DMS153 (cell line): ENCODE measurements around the gene LNX2.

Experiments used
- DNase-seq: peaks from one replicate; lab custom pipeline; 2025; lab: John Stamatoyannopoulos, UW

LNX2 gene

DNA sequence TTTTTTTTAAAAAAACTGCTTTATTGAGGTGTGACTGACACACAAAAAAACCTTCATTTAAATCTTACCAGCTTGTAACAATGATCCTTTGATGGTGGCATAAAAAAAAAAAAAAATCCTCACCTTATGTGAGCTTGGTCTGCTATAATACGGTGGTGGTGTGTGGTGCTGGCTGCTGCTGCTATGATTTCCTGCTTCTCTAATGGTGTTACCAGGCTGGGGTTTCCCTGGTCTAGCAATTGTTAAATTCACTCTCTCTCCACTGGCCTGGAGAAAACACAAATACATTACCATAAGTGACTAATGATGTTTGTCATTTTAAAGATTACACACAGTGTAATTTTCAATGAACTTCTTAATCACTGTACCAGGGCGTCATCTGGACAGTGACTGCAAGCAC lies 60.6 kb downstream of the LNX2 start:
- DNase-seq: no peak

DNA sequence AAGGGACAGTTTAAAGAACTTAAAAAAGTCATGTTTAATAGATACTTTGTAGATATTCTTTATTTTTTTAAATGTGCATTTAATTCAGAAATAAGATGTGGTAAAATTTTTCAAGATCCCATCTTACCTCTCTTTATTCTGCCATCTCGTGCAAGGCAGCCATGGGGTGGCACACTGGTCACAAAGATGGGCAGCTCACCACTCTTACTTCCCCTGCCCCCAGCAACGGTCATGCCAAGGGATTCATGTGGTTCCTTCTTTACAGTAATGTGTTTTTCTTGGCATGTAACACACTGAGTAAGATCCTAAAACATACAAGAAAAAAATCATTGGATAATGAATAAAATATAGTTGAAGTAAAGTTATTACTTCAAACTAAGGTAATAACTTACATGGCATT lies 64.2 kb downstream of the LNX2 start:
- no peak for DNase-seq

GRCh38 chr13:27551562-27551961 lies 68.8 kb downstream of the LNX2 start:
- DNase-seq: no peak

DNA sequence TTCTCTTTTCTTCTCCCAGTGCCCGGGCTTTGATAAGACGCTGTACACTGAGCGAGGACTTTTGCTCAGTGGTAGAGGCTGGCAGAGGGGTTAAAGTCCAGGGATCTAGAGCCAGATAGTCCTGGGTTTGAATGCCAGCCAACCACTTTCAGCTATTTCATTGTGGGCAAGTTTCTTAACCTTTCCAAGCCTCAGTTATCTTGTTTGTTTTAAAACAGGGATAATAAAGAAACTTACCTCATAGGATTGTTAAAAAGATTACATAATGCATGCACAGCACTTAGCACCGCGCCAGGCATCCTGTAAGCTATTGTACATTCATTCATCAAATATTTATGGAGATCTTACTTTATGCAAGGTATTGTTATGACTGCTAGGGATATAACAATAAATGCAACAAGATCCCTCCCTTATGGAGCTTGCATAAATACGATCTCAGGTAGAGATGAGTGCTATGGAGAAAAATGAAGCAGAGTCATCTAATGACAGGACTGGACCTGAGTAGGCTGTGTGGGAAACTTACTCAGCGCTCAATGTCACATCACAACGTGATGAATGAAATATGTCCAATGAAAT lies 70.8 kb downstream of the LNX2 start:
- peak; percentile 60 for DNase-seq

DNA sequence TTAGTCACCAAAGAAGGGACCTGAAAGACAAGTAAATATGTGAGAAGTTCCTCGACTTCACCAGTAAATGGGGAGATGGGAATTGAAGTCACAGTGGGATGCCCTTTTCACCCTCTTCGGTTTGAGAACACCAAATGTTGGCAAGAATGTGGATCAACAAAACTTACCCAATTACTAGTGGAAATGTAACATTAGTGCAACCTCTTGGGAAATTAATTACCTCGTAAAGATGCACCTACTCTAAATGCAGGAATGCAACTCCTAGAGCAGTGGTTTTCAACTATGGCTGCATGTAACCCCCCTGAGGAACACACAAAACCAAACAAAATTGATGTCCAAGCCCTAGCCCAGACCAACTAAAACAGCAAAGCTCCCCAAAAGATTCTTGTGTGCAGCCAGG lies 78.1 kb downstream of the LNX2 start:
- no peak for DNase-seq

DNA sequence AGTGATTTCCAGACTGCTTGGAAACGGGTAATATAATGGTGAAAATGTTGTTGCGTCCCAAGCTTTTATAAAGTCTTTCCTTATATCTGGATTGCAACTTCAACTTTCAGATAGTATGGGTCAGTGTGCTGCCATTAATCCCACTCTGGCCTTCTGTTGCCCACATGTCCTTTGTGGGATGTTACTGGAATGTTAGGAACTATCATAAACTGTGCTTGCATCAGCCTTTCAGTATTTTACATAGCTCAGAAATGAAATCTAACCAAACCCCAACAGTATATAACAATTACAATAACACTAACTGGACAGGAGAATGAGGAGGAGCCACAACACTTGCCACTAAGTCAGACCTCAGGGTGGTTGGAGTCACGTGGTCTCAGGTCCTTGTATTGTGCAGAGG lies 78.9 kb downstream of the LNX2 start:
- no peak for DNase-seq

DNA sequence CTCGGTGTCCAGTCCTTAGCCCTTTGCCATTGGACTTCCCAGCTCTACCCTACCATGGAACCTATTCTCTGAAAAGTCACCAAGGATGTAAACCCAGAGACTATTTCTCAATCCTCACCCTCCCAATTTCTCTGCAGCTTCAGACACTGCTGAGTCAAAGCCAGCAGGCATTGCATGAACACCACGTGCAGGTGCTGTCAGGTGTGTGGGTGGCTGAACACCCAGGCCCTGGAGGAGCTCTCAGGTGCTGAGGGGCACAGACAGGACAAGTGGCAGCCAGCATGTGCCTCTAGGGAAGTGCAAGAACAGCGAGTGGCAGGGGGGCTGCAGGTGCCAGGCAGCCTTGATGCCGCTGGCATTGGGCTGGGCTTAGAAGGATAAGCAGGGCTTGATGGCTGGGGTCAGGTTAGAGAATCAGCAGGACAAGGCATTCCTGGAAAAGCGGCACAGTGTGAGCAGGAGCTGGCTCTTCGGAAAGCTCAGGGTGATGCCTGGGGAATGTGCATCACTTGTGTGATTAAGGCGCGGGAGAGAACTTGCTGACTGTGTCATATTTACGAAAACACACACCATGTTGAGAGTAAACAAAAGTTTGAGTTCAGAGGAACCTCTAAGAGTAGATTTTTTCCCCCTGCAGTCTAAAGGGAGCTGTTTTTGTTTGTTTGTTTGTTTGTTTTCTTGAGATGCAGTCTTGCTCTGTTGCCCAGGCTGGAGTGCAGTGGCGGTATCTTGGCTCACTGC lies 83.8 kb downstream of the LNX2 start:
- DNase-seq: no peak

- no peak for DNase-seq
Measured at GRCh38 chr13:27535546-27535945, 84.8 kb downstream of the LNX2 start.

DNA sequence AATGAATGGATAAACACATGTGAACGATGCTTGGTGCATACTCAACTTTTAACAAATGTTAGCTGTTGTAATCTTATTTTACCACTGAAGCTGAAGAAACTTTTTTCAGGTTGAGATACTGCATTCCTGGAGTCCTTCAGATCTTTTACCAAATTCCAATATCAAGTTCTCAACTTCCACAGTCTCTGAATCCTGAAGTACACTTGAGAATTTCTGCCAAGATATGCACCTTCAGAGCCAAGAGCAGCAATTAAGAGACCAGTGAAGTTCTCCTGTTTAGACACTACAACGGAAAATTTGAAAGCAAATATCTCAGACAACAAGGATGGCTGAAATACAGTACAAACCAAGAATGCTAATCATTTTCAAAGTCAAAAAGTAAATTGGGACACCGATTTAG lies 85.3 kb downstream of the LNX2 start:
- no peak for DNase-seq

- no peak for DNase-seq
Measured at GRCh38 chr13:27534108-27534980, 86.0 kb downstream of the LNX2 start.

DNA sequence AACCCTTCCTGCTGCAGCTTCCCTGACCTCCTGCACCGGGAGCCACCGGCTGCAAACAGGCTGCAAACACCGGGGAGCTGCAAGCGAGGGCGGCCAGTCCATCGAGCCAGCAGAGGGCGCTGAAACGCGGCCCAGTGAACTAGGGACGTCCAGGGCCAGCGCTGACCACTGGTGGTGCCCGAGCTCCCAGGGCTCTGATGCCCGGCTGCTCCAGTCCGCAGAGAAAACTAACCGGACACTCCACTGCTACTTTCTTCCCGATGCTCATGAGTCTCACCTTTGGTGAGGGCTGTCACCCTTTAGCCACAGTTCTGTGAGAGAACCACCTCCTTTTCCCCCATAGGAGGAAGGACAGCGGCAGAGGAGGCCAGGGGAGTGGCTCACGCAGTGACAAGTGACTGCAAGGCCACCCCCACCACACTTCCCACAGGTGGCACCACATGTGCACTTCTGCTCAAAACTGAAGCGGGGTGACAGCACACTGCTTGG lies 87.1 kb downstream of the LNX2 start:
- DNase-seq: peak; percentile 73

GRCh38 chr13:27528908-27529307 lies 91.4 kb downstream of the LNX2 start:
- DNase-seq: no peak

DNA sequence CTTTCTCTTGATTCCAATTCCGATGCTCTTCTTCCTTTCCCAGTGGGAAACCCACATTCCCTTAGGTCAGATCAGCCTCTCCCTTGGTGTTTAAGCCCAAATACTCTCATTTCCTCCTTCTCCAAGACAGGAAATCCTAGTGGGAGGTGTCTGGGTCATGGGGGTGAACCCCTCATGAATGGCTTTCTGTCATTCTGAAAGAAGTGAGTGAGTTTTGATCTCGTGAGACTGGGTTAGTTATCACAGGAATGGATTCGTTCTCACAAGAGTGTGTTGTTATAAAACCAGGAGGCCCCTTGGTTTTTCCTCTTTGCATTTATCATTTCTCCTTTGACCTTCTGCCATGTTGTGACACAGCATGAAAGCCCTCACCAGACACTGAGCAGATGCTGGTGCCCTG lies 93.8 kb downstream of the LNX2 start:
- no peak for DNase-seq

GRCh38 chr13:27524981-27525975 lies 95.1 kb downstream of the LNX2 start:
- DNase-seq: no peak

GRCh38 chr13:27523346-27524073 lies 96.8 kb downstream of the LNX2 start:
- DNase-seq: no peak

GRCh38 chr13:27522847-27523246 lies 97.5 kb downstream of the LNX2 start:
- no peak for DNase-seq

DNA sequence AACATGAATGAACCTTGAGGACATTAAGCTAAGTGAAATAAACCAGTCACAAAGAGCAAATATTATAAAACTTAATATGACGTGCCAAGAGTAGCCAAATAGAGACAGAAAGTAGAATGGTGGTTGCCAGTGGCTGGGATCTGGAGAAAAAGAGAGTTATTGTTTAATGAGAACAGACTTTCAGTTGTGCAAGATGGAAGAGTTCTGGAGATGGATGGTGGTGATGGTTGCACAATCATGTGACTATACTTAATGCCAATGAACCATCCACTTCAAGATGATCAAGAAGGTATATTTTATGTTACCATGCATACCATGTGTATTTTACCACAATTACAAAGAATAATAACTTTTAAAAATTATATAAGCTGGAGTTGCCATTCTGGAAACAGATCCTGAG lies 104.2 kb downstream of the LNX2 start:
- DNase-seq: no peak

- DNase-seq: peak; percentile 29
Measured at GRCh38 chr13:27510082-27510481, 110.2 kb downstream of the LNX2 start.

GRCh38 chr13:27508802-27509201 lies 111.5 kb downstream of the LNX2 start:
- DNase-seq: no peak

- DNase-seq: no peak
Measured at GRCh38 chr13:27505792-27506191, 114.5 kb downstream of the LNX2 start.

DNA sequence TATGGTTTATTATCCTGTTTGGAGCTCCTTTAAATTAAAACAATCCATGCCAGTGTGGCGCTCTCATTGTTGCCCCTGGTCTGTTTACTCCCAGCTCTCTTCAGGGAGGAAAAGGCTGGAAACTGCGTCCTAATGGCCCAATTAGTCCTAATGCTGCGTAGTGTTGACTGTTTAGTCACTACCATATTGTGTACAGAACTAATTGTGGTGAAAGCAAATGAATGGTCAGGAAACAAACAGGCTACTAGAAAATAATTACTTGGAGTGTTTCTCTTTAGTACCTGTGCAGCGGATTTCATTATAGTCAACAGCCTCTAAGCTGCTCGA lies 115.5 kb downstream of the LNX2 start:
- peak; percentile 34 for DNase-seq
